ENCODE results near the gene RYR3. TPM values are rescaled to one million over a fixed set of nuclear protein-coding genes. Genes with fewer than 3 reads are reported as not detected.
A peak's percentile ranks its signal among the peaks of the same experiment; 100 is the strongest.

The RYR3 gene
- total and polyA plus RNA-seq, 2 donors (not counting 1 experiment from before 2014, with no cell fraction given): not detected

DNA sequence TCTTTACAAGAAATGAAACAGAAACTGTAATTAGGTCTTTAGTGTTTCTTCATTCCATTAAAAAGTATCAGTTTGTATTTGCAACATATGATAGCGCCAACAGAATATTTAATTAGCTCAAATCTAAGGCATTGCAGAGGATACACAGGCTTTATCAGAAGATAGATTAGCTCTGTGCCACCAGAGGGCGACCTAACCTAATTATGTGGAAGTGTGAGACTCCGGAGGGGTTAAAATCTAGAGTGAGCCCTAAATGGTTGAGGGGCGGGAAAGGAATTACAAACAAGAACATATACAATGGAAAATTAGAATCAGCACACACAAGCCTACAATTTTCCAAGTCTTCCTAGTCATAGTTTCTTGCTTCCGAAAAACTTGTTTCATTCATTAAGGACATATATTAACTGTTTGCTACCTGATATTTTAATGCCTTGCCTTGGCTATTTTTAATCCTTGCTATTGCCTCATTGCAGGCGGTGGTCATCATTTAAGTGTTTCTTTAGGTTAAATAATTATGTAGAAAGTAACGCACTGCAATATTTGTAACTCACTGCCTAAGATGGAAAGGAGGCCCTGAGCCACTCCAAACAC, 18.0 kb upstream of the RYR3 start:
- H3K79me2 ChIP-seq (ENCODE audit: control insufficient read depth, insufficient read depth, low read length): no peaks in the 10 kb centered on the region
- peaks cover 0 to 3% (median 0%) of the 10 kb centered on the region in 4 experiments for H3K27me3 ChIP-seq (replicated peaks in 1 of 4; ENCODE audit: control extremely low read depth in 1 of 4, control insufficient read depth in 3 of 4, insufficient read depth in 4 of 4, low read length in 3 of 4)
- Mint-ChIP-seq H3K27me3 (peaks cover 5% of the 10 kb centered on the region), H3K9me3 (ENCODE audit: insufficient read depth) (no peaks in the 10 kb centered on the region), H3K27ac (no peak overlapping the region), H3K4me3 (no peak overlapping the region), H3K4me1 (no peaks in the 10 kb centered on the region)
- no peak overlapping the region for H3K4me2 ChIP-seq (replicated peaks; ENCODE audit: low read depth, low read length, poor library complexity, severe bottlenecking)
- no peak overlapping the region for H3K9ac ChIP-seq (ENCODE audit: low read length)
- no peak overlapping the region for H2AFZ ChIP-seq (ENCODE audit: insufficient read depth, low read depth, low read length, poor library complexity, severe bottlenecking)
- no peak overlapping the region for H3K4me3 ChIP-seq (ENCODE audit: control extremely low read depth in 1 of 5, extremely low read depth in 1 of 5, insufficient read depth in 1 of 5, low read depth in 2 of 5, low read length in 4 of 5)
- no peak overlapping the region for H3K27ac ChIP-seq (ENCODE audit: low read length in 2 of 2)
- ChIA-PET POLR2A (interaction anchor here (0.6 kb wide), 1 partner anchor 352 kb away, joined by 5 read pairs; no protein-coding TSS in a partner anchor), CTCF (interaction anchor here (0.5 to 3.4 kb wide), 10 partner anchors 8 to 445 kb away, joined by 3 to 18 read pairs (median 4); no protein-coding TSS in a partner anchor)
- no peaks in the 10 kb centered on the region for H3K36me3 ChIP-seq (replicated peaks in 1 of 2; ENCODE audit: control extremely low read depth in 1 of 2, control insufficient read depth in 1 of 2, extremely low read depth in 1 of 2, insufficient read depth in 2 of 2, low read length in 1 of 2)
- no peaks in the 10 kb centered on the region for H3K9me3 ChIP-seq (ENCODE audit: control extremely low read depth in 1 of 3, control insufficient read depth in 2 of 3, insufficient read depth in 1 of 3, low read length in 2 of 3)
- peak; percentile 39 for DNase-seq
- TF ChIP-seq EZH2 (IDR thresholded peaks at IDR 0.05; ENCODE audit: borderline replicate concordance, insufficient read depth, low read depth, low read length, poor library complexity, severe bottlenecking): no peak
- TF ChIP-seq, protein P1, sequence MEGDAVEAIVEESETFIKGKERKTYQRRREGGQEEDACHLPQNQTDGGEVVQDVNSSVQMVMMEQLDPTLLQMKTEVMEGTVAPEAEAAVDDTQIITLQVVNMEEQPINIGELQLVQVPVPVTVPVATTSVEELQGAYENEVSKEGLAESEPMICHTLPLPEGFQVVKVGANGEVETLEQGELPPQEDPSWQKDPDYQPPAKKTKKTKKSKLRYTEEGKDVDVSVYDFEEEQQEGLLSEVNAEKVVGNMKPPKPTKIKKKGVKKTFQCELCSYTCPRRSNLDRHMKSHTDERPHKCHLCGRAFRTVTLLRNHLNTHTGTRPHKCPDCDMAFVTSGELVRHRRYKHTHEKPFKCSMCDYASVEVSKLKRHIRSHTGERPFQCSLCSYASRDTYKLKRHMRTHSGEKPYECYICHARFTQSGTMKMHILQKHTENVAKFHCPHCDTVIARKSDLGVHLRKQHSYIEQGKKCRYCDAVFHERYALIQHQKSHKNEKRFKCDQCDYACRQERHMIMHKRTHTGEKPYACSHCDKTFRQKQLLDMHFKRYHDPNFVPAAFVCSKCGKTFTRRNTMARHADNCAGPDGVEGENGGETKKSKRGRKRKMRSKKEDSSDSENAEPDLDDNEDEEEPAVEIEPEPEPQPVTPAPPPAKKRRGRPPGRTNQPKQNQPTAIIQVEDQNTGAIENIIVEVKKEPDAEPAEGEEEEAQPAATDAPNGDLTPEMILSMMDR (IDR thresholded peaks at IDR 0.05): peak; percentile 65
- no peak for ATAC-seq (ENCODE audit: low read depth)
- 0% methylated on average over 1 of the region's 7 CpGs for WGBS (ENCODE audit: insufficient coverage)
- intact Hi-C loops (cut with micrococcal nuclease): loop anchor here (10.0 kb wide), 1 partner anchor 412 kb away; no protein-coding TSS in a partner anchor
- no peaks in the 10 kb centered on the region for H4K20me1 ChIP-seq (ENCODE audit: control insufficient read depth, insufficient read depth, low read length, poor library complexity, severe bottlenecking)
- no peaks in the 10 kb centered on the region for H3K4me1 ChIP-seq (ENCODE audit: control insufficient read depth in 2 of 2, insufficient read depth in 2 of 2, low read length in 2 of 2)

GRCh38 chr15:33293713-33294334, 16.9 kb upstream of the RYR3 start:
- Histone ChIP-seq H3K36me3 (replicated peaks in 1 of 2; ENCODE audit: control extremely low read depth in 1 of 2, control insufficient read depth in 1 of 2, extremely low read depth in 1 of 2, insufficient read depth in 2 of 2, low read length in 1 of 2) (no peaks in the 10 kb centered on the region), H3K27me3 (replicated peaks in 1 of 4; ENCODE audit: control extremely low read depth in 1 of 4, control insufficient read depth in 3 of 4, insufficient read depth in 4 of 4, low read length in 3 of 4) (peaks cover 0 to 3% (median 0%) of the 10 kb centered on the region in 4 experiments), H3K9me3 (ENCODE audit: control extremely low read depth in 1 of 3, control insufficient read depth in 2 of 3, insufficient read depth in 1 of 3, low read length in 2 of 3) (no peaks in the 10 kb centered on the region), H3K27ac (ENCODE audit: low read length in 2 of 2) (no peak overlapping the region), H3K4me3 (ENCODE audit: control extremely low read depth in 1 of 5, extremely low read depth in 1 of 5, insufficient read depth in 1 of 5, low read depth in 2 of 5, low read length in 4 of 5) (no peak overlapping the region), H3K9ac (ENCODE audit: low read length) (no peak overlapping the region), H3K4me2 (replicated peaks; ENCODE audit: low read depth, low read length, poor library complexity, severe bottlenecking) (no peak overlapping the region), H3K79me2 (ENCODE audit: control insufficient read depth, insufficient read depth, low read length) (no peaks in the 10 kb centered on the region), H4K20me1 (ENCODE audit: control insufficient read depth, insufficient read depth, low read length, poor library complexity, severe bottlenecking) (no peaks in the 10 kb centered on the region), H2AFZ (ENCODE audit: insufficient read depth, low read depth, low read length, poor library complexity, severe bottlenecking) (no peak overlapping the region), H3K4me1 (ENCODE audit: control insufficient read depth in 2 of 2, insufficient read depth in 2 of 2, low read length in 2 of 2) (no peaks in the 10 kb centered on the region)
- H3K9me3 Mint-ChIP-seq (ENCODE audit: insufficient read depth): no peaks in the 10 kb centered on the region
- no peak overlapping the region for H3K4me3 Mint-ChIP-seq
- WGBS (ENCODE audit: insufficient coverage): 97% methylated on average over 16 of the region's 19 CpGs
- DNase-seq: no peak
- ATAC-seq (ENCODE audit: low read depth): no peak
- no peaks in the 10 kb centered on the region for H3K4me1 Mint-ChIP-seq
- no peak for TF ChIP-seq EZH2 (IDR thresholded peaks at IDR 0.05; ENCODE audit: borderline replicate concordance, insufficient read depth, low read depth, low read length, poor library complexity, severe bottlenecking)
- TF ChIP-seq, protein P1 (IDR thresholded peaks at IDR 0.05): no peak
- ChIA-PET CTCF (interaction anchor here (3.4 kb wide), 1 partner anchor 407 kb away, joined by 18 read pairs; no protein-coding TSS in a partner anchor), POLR2A (no interaction called here)
- H3K27me3 Mint-ChIP-seq: peaks cover 4% of the 10 kb centered on the region
- intact Hi-C loops (cut with micrococcal nuclease): loop anchor here (10.0 kb wide), 1 partner anchor 411 kb away; no protein-coding TSS in a partner anchor
- H3K27ac Mint-ChIP-seq: no peak overlapping the region
